Measurements from ENCODE around the gene TMEM273. TPM values are rescaled to one million over a fixed set of nuclear protein-coding genes. Genes with fewer than 3 reads are reported as not detected.

TMEM273 gene
- total RNA-seq, 1 experiment from 2014 or later = 0.09 TPM

- TF ChIP-seq ZNF281 (CRISPR knock-in tag; IDR thresholded peaks at IDR 0.05) (no peak), SMAD4 (CRISPR knock-in tag; IDR thresholded peaks at IDR 0.05) (no peak), IRF1 (CRISPR knock-in tag; IDR thresholded peaks at IDR 0.05) (no peak)
Observed at GRCh38 chr10:49187044-49187484, 1.1 kb downstream of the TMEM273 start (continued).

GRCh38 chr10:49186613-49187012, 1.6 kb downstream of the TMEM273 start:
- DNase-seq (ENCODE audit: low spot score) = no peak
- no peaks in the 10 kb centered on the region for H3K9me3 Mint-ChIP-seq
- no peaks in the 10 kb centered on the region for H3K36me3 Mint-ChIP-seq
- ChIA-PET CTCF (no interaction called here), POLR2A (no interaction called here)
- no peak overlapping the region for H3K27ac Mint-ChIP-seq
- H3K4me3 Mint-ChIP-seq = no peak overlapping the region
- TF ChIP-seq GABPB1 (CRISPR knock-in tag; IDR thresholded peaks at IDR 0.05) (no peak), ERG (CRISPR knock-in tag; IDR thresholded peaks at IDR 0.05) (no peak), HMGXB4 (CRISPR knock-in tag; IDR thresholded peaks at IDR 0.05) (no peak), IRF1 (CRISPR knock-in tag; IDR thresholded peaks at IDR 0.05) (no peak), OVOL2 (CRISPR knock-in tag; IDR thresholded peaks at IDR 0.05; ENCODE audit: borderline replicate concordance) (no peak), ZSCAN18 (CRISPR knock-in tag; IDR thresholded peaks at IDR 0.05) (no peak), JUN (CRISPR knock-in tag; IDR thresholded peaks at IDR 0.05) (no peak), ARID4B (CRISPR knock-in tag; IDR thresholded peaks at IDR 0.05; ENCODE audit: borderline replicate concordance) (no peak), ELF4 (CRISPR knock-in tag; IDR thresholded peaks at IDR 0.05; ENCODE audit: low read depth) (no peak), SMAD4 (CRISPR knock-in tag; IDR thresholded peaks at IDR 0.05) (no peak), FOXK1 (CRISPR knock-in tag; IDR thresholded peaks at IDR 0.05) (no peak), E2F4 (CRISPR knock-in tag; IDR thresholded peaks at IDR 0.05; ENCODE audit: borderline replicate concordance, low read depth) (no peak), HMGA2 (CRISPR knock-in tag; IDR thresholded peaks at IDR 0.05) (no peak), ZNF317 (CRISPR knock-in tag; IDR thresholded peaks at IDR 0.05; ENCODE audit: borderline replicate concordance, low read depth) (no peak)
- no peaks in the 10 kb centered on the region for H3K27me3 Mint-ChIP-seq (ENCODE audit: low read depth)
- ATAC-seq = no peak
- 0 out of 2 replicates have a peak, but pooled peaks cover 4% of the 10 kb centered on the region for H3K4me1 Mint-ChIP-seq
